HG02763 (cell line): ENCODE data around the gene LMX1B.
"Not testable (repeated sequence)": the region's sequence is repeated elsewhere in the genome, so short reads cannot be mapped to it uniquely, and the experiment has no call there.

Source experiments
- ATAC-seq: cut with Tn5 transposase; IDR thresholded peaks from one replicate; pipeline ENCODE4 v1.9.1; 2021; ENCODE audit warnings: mild to moderate bottlenecking, moderate library complexity; ENCODE audit not compliant: unreplicated experiment

Gene LMX1B

GRCh38 chr9:126613651-126614050 lies at the start of gene LMX1B:
Gene LMX1B (plus strand): TSS chr9:126613928. CDS start chr9:126614450, 522 bp downstream.
- ATAC-seq = no peak

- ATAC-seq = no peak
Observed at GRCh38 chr9:126564128-126564527, 49.6 kb upstream of the LMX1B start.

- ATAC-seq = no peak
Observed at GRCh38 chr9:126564716-126565115, 49.0 kb upstream of the LMX1B start.

GRCh38 chr9:126565336-126566128 lies 48.2 kb upstream of the LMX1B start:
- ATAC-seq = no peak

- ATAC-seq = no peak
Observed at GRCh38 chr9:126569036-126569435, 44.7 kb upstream of the LMX1B start.

- no peak for ATAC-seq
Observed at GRCh38 chr9:126578029-126578428, 35.7 kb upstream of the LMX1B start.

GRCh38 chr9:126580319-126580718 lies 33.4 kb upstream of the LMX1B start:
- not testable (repeated sequence) for ATAC-seq

- no peak for ATAC-seq
Observed at GRCh38 chr9:126581893-126582292, 31.8 kb upstream of the LMX1B start.

GRCh38 chr9:126582427-126582826 lies 31.3 kb upstream of the LMX1B start:
- ATAC-seq = no peak

GRCh38 chr9:126583144-126583760 lies 30.5 kb upstream of the LMX1B start:
- no peak for ATAC-seq

- no peak for ATAC-seq
Observed at GRCh38 chr9:126584611-126585010, 29.1 kb upstream of the LMX1B start.

GRCh38 chr9:126586236-126586635 lies 27.5 kb upstream of the LMX1B start:
- no peak for ATAC-seq

- no peak for ATAC-seq
Observed at GRCh38 chr9:126587187-126588185, 26.2 kb upstream of the LMX1B start.

- ATAC-seq = no peak
Observed at GRCh38 chr9:126588491-126589168, 25.1 kb upstream of the LMX1B start.

GRCh38 chr9:126589349-126589748 lies 24.4 kb upstream of the LMX1B start:
- ATAC-seq = no peak

- no peak for ATAC-seq
Observed at GRCh38 chr9:126591083-126591482, 22.6 kb upstream of the LMX1B start.

- no peak for ATAC-seq
Observed at GRCh38 chr9:126591922-126592321, 21.8 kb upstream of the LMX1B start.

GRCh38 chr9:126592461-126592860 lies 21.3 kb upstream of the LMX1B start:
- ATAC-seq = no peak

- ATAC-seq = no peak
Observed at GRCh38 chr9:126595982-126596381, 17.7 kb upstream of the LMX1B start.

GRCh38 chr9:126599047-126599650 lies 14.6 kb upstream of the LMX1B start:
- no peak for ATAC-seq
